Body of pancreas (tissue), 4 donors: ENCODE data around the gene AKAP1.

Source experiments
- POLR2A ChIP-seq, 3 donors: fragments of 450-650 bp; IDR thresholded peaks; one replicate each; pipeline ENCODE4 v1.6.1; 2016; ENCODE audit warnings: antibody characterized with exemption in 3 of 3, mild to moderate bottlenecking in 2 of 3
- TF ChIP-seq, protein P1 (sequence below), 7 experiments: fragments of 450-650 bp in 4 of 7; fragments of 200-600 bp in 3 of 7; sonication (generic) in 3 of 7; IDR thresholded peaks; one replicate each; pipeline ENCODE4 v1.5.1; 2016 to 2019; ENCODE audit warnings: antibody characterized with exemption in 7 of 7

- TF ChIP-seq, protein P1, sequence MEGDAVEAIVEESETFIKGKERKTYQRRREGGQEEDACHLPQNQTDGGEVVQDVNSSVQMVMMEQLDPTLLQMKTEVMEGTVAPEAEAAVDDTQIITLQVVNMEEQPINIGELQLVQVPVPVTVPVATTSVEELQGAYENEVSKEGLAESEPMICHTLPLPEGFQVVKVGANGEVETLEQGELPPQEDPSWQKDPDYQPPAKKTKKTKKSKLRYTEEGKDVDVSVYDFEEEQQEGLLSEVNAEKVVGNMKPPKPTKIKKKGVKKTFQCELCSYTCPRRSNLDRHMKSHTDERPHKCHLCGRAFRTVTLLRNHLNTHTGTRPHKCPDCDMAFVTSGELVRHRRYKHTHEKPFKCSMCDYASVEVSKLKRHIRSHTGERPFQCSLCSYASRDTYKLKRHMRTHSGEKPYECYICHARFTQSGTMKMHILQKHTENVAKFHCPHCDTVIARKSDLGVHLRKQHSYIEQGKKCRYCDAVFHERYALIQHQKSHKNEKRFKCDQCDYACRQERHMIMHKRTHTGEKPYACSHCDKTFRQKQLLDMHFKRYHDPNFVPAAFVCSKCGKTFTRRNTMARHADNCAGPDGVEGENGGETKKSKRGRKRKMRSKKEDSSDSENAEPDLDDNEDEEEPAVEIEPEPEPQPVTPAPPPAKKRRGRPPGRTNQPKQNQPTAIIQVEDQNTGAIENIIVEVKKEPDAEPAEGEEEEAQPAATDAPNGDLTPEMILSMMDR (IDR thresholded peaks at IDR 0.05) = no peak
- no peak for TF ChIP-seq POLR2A (IDR thresholded peaks at IDR 0.05)
These were observed 53.2 kb downstream of the AKAP1 start for GRCh38 chr17:57138030-57138911.
